WERI-Rb-1 (cell line): ENCODE results near the gene WDFY1.

Experiments
- DNase-seq: peaks from one replicate; pipeline ENCODE4 v3.0.0-alpha.2; 2020
- H3K27ac ChIP-seq: fragments of 250-450 bp; sonication (Bioruptor Pico); 2 replicates; pipeline ENCODE4 v1.5.1; 2020; ENCODE audit warnings: mild to moderate bottlenecking, moderate library complexity
- H3K27me3 ChIP-seq: fragments of 250-450 bp; sonication (Bioruptor Pico); 2 replicates; pipeline ENCODE4 v1.5.1; 2021; ENCODE audit warnings: mild to moderate bottlenecking, low read depth, moderate library complexity; ENCODE audit not compliant: insufficient read depth, severe bottlenecking
- H3K36me3 ChIP-seq: fragments of 250-450 bp; sonication (Bioruptor Pico); 2 replicates; pipeline ENCODE4 v1.5.1; 2020; ENCODE audit warnings: mild to moderate bottlenecking, moderate library complexity
- H3K4me3 ChIP-seq: 2 replicates; pipeline ENCODE4 v1.5.1; 2011; ENCODE audit warnings: low read depth, mild to moderate bottlenecking, control low read depth, low read length
- H3K9me3 ChIP-seq: fragments of 250-450 bp; sonication (Bioruptor Pico); 2 replicates; pipeline ENCODE4 v1.5.1; 2021; ENCODE audit warnings: mild to moderate bottlenecking, moderate library complexity; ENCODE audit not compliant: severe bottlenecking
- CTCF ChIP-seq: IDR thresholded peaks from 2 replicates; pipeline ENCODE4 v1.5.1; 2011; ENCODE audit warnings: low read depth, mild to moderate bottlenecking, control low read depth, inconsistent platforms, low read length

The WDFY1 gene

GRCh38 chr2:223989206-223989855, 44.2 kb upstream of the WDFY1 start:
- Histone ChIP-seq H3K9me3 (no peaks in the 10 kb centered on the region), H3K27me3 (no peaks in the 10 kb centered on the region), H3K36me3 (no peaks in the 10 kb centered on the region; the same call in 1 of the 2 replicates), H3K4me3 (no peak overlapping the region), H3K27ac (no peak overlapping the region)
- no peak for TF ChIP-seq CTCF
- DNase-seq = no peak

- H3K4me3 ChIP-seq = no peak overlapping the region
- no peaks in the 10 kb centered on the region; the same call in none of the 2 replicates for H3K36me3 ChIP-seq
- no peaks in the 10 kb centered on the region for H3K27me3 ChIP-seq
- no peaks in the 10 kb centered on the region for H3K9me3 ChIP-seq
- no peak for TF ChIP-seq CTCF
- H3K27ac ChIP-seq = no peak overlapping the region
- no peak for DNase-seq
These were observed 36.1 kb upstream of the WDFY1 start for GRCh38 chr2:223981241-223981640.

- H3K4me3 ChIP-seq = no peak overlapping the region
- no peaks in the 10 kb centered on the region; the same call in none of the 2 replicates for H3K36me3 ChIP-seq
- no peak for DNase-seq
- H3K9me3 ChIP-seq = no peaks in the 10 kb centered on the region
- TF ChIP-seq CTCF = no peak
- H3K27ac ChIP-seq = no peak overlapping the region
- no peaks in the 10 kb centered on the region for H3K27me3 ChIP-seq
These were observed 35.7 kb upstream of the WDFY1 start for GRCh38 chr2:223980803-223981202.

GRCh38 chr2:223980397-223980735, 35.2 kb upstream of the WDFY1 start:
- H3K9me3 ChIP-seq = no peaks in the 10 kb centered on the region
- H3K27me3 ChIP-seq = no peaks in the 10 kb centered on the region
- H3K4me3 ChIP-seq = no peak overlapping the region
- H3K27ac ChIP-seq = no peak overlapping the region
- no peaks in the 10 kb centered on the region; the same call in none of the 2 replicates for H3K36me3 ChIP-seq
- no peak for DNase-seq
- no peak for TF ChIP-seq CTCF

GRCh38 chr2:223979730-223980396, 34.7 kb upstream of the WDFY1 start:
- Histone ChIP-seq H3K4me3 (no peak overlapping the region), H3K36me3 (no peaks in the 10 kb centered on the region; the same call in none of the 2 replicates), H3K27ac (no peak overlapping the region), H3K27me3 (no peaks in the 10 kb centered on the region), H3K9me3 (no peaks in the 10 kb centered on the region)
- no peak for DNase-seq
- TF ChIP-seq CTCF = no peak
